SKM-1 treated with dmso at 0.1 percent for 144 hours (cell line): ENCODE results near the gene SCN3A.

Experiments
- DNase-seq: peaks from one replicate; lab custom pipeline; 2025; ENCODE audit not compliant: unreplicated experiment; lab: John Stamatoyannopoulos, UW

Gene SCN3A

GRCh38 chr2:165113414-165113813 lies 90.4 kb downstream of the SCN3A start:
- no peak for DNase-seq

- no peak for DNase-seq
Observed at GRCh38 chr2:165112789-165113188, 91.1 kb downstream of the SCN3A start.

- no peak for DNase-seq
Observed at GRCh38 chr2:165112133-165112573, 91.7 kb downstream of the SCN3A start.

- no peak for DNase-seq
Observed at GRCh38 chr2:165110394-165110793, 93.5 kb downstream of the SCN3A start.

- DNase-seq = no peak
Observed at GRCh38 chr2:165109915-165110314, 93.9 kb downstream of the SCN3A start.

DNA sequence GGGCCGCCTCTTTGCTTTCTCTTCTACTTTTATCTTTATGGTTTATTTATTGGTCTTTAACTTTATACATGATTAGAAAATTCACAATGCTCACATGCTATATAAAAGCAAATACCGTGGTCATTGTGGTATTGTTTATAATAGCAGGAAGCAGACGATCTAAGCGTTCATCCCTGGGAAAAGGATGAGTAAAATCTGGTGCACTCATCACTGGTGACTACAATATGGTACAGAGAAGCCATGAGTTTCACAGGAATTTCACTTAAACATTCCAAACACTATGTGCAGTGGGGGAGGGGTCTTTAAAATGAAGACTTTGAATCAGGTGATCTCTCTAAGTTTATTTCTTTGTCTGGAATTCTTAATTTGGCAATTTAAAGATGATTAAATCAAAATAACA lies 97.9 kb downstream of the SCN3A start:
- no peak for DNase-seq

DNA sequence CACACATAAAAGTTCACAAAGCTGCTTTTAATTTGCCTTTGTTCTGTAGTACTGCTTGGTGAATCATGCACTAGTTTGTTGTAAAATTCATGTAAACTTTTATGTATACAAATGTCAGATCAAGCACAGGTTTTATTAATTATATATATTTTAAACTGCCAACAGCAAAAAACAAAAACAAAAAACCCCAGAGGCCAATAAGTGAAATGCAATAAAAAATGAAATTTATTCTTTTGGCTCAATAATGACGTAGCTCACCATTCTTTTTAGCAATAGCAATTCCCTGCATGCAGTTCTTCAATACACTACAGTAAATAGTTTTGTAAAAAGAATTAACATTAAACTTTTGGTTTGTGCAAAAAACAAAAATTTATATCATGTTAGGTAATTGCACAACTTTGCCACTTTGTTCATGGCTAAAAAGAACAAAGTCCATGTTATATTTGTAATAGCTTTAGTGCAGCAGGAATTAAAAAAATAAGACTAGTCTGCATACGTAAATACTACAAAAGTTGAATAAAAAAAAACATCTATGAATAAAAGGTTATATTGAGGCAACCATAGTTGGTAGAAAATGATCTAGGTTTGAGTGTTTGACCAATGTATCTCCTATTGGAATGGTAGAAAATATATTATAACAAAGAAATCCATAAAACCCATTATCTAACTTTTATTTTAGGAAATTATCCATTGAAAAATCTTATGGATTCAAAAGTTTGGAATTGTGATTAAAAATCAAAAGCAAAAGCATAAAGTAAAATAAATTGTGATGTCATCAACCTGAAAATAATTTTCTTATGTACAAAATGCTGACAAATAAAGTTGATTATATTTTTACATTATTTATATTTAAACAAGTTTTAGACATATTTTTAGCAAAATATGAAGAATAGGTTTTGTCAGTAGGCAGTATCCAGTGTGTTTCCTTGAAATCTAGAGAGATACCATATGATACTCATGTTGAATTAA lies 115.6 kb downstream of the SCN3A start:
- DNase-seq = no peak

GRCh38 chr2:165086337-165086736 lies 117.5 kb downstream of the SCN3A start:
- no peak for DNase-seq

DNA sequence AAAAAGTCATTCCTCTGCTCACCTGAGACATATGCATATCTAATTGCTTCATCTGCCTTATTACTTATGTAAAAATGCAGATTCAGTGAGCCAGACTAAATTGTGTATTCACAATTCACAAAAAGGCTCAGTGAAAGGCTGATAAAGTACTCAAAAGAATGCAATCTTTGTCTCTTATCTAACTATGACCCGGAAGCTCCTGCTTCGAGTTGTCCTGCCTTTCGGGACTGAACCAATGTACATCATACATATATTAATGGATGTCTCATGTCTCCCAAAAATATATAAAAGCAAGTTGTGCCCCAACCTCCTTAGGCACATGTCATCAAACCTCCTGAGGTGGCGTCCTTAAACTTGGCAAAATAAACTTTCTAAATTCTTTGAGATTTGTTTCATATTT lies 120.5 kb downstream of the SCN3A start:
- no peak for DNase-seq

DNA sequence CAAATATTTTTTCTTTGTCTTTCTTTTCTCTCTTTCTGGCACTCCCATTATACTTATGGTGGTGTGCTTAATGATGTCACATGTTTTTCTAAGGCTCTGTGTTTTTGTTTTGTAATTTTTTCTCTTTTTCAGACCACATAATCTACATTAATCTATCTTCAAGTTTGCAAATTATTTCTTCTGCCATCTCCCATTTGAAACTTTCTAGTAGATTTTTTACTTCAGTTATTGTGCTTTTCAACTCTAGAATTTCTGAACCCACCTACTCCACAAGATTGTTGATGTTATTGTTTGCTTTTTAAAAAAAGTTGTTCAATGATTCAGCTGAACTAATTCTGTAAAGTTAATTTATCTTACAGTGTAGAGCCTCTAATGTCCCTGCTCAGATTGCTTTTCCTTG lies 121.4 kb downstream of the SCN3A start:
- no peak for DNase-seq

DNA sequence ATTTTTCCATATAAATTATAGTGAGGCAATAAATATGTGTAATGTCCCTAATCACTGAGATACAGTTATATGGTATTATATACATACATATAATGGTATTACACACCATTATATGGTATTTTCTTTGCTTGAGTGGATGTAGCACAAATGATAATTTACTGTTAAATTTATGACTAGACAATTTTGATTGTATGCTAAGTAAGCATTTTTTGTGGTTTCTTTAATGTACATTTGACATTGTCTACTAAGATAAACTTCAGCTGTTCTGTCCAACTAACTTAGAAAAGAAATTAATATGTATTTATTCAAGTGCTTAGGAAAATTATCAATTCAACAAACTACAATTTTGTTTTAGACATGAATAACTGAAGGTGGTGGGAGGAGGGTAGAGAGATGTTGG lies 122.6 kb downstream of the SCN3A start:
- no peak for DNase-seq

DNA sequence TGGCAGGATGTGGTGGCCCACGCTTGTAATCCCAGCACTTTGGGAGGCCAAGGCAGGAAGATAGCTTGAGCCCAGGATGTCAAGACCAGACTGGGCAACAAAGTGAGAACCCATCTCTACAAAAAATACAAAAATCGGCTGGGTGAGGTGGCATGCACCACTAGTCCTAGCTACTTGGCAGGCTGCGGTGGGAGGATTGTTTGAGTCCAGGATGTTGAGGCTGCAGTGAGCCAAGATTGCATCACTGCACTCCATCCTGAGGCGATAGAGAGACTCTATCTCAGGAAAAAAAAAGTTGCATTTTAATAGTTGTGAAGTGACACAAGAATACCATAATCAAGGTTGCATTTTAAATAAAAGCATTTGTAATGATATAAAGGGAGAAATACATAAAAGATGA lies 124.4 kb downstream of the SCN3A start:
- no peak for DNase-seq

- no peak for DNase-seq
Observed at GRCh38 chr2:165078913-165079312, 124.9 kb downstream of the SCN3A start.

DNA sequence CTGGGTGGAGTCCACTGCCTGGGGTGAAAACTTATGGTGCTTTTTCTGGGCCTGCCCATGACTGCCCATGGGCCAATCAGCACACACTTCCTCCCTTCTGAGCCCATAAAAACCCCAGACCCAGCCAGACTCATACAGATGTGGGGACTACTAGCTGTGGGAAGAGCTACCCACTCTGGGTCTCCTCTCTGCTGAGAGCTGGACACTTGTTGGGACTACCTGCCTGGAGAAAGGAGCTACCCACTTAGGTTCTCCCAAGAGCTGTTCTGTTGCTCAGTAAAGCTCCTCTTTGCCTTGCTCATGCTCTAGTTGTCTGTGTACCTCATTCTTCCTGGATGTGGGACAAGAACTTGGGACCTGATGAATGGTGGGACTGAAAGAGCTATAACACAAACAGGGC lies 129.0 kb downstream of the SCN3A start:
- no peak for DNase-seq

DNA sequence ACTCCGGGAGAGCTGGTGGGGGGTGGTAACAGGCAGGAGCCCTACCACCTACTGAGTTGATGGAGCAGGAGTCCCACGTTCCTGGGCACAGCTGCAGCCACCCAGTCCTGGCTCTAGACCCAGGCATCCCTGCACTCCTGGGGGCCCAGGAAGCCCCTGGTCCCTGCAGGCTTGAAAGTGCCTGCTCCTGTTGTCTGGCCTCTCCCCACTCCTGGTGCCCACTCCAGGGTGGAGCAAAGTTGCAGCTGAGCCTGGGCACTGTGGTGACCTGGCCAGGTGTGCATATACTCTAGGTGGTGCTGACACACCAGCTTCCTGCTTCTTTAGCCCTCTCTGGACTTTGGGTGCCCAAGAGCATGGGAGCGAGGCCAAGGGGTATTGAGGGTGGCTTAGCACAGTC lies 129.5 kb downstream of the SCN3A start:
- no peak for DNase-seq

- DNase-seq = no peak
Observed at GRCh38 chr2:165070076-165070475, 133.8 kb downstream of the SCN3A start.

DNA sequence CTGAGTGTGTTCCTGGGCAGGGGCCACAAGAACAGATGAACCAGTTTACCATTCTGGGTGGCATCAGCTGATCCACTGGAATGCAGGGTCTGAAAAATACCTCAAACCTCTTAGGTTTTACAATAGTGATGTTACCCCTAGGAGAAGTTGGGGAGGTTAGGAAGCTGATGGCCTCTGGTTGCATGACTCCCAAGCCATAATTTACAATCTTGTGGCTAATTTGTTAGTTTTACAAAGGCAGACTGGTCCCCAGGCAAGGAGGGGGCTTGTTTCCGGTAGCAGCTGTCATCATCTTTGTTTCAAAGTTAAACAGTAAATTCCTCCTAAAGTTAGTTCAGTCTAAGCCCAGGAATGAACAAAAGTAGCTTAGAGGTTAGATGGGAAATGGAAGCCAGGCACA lies 134.7 kb downstream of the SCN3A start:
- no peak for DNase-seq

GRCh38 chr2:165068487-165068757 lies 135.4 kb downstream of the SCN3A start:
- DNase-seq = no peak

- no peak for DNase-seq
Observed at GRCh38 chr2:165067643-165068486, 136.0 kb downstream of the SCN3A start.

DNA sequence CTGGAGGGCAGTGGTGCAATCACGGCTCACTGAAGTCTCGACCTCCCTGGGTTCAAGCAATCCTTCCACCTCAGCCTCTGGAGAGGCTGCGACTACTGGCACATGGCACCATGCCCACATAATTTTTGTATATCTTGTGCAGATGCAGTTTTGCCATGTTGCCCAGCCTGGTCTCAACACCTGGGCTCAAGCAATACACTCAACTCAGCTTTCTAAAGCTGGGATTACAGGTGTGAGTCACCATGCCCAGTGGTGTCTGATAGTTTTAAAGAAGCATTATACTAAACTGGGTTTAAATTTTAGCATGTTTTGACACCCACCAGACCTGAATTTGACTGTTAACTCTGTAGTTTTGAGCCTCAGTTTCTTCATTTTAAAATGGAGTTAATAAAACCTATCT lies 139.1 kb downstream of the SCN3A start:
- DNase-seq = no peak

GRCh38 chr2:165060411-165060810 lies 143.4 kb downstream of the SCN3A start:
- no peak for DNase-seq
